CD14-positive monocyte (primary cell): ENCODE results near the gene DYNC2I2. TPM values are rescaled to one million over a fixed set of nuclear protein-coding genes. Genes with fewer than 3 reads are reported as not detected.

ENCODE experiments used
- DNase-seq, 3 donors: peaks; one replicate each; pipeline ENCODE4 v3.0.0-alpha.2; 2011 to 2022
- H2AFZ ChIP-seq: 2 replicates; pipeline ENCODE4 v1.6.0; 2012; ENCODE audit warnings: mild to moderate bottlenecking, low read depth, low read length, inconsistent platforms; ENCODE audit not compliant: insufficient read depth, poor library complexity, severe bottlenecking
- H3K27ac ChIP-seq, 2 donors: 1 replicate in 1 of 2; 2 replicates in 1 of 2; pipeline ENCODE4 v1.5.1; 2012 to 2013; ENCODE audit warnings: low read length in 2 of 2, control low read depth in 1 of 2, inconsistent platforms in 1 of 2, low read depth in 1 of 2, mild to moderate bottlenecking in 1 of 2
- H3K27me3 ChIP-seq, 2 donors: one replicate each; pipeline versions ENCODE4 v1.6.0 to v1.6.1; 2011 to 2013; ENCODE audit warnings: low read length in 2 of 2; ENCODE audit not compliant: control insufficient read depth in 2 of 2, insufficient read depth in 2 of 2
- H3K36me3 ChIP-seq, 2 donors: replicated peaks in 1 of 2; 1 replicate in 1 of 2; 2 replicates in 1 of 2; pipeline versions ENCODE4 v1.5.1 to v1.6.1; 2012 to 2013; ENCODE audit warnings: low read length in 2 of 2, control low read depth in 1 of 2, inconsistent platforms in 1 of 2, mild to moderate bottlenecking in 1 of 2; ENCODE audit not compliant: insufficient read depth in 2 of 2, control insufficient read depth in 1 of 2
- H3K4me1 ChIP-seq, 2 donors: 1 replicate in 1 of 2; 2 replicates in 1 of 2; pipeline versions ENCODE4 v1.5.1 to v1.6.1; 2012 to 2013; ENCODE audit warnings: low read length in 2 of 2, control low read depth in 1 of 2, inconsistent platforms in 1 of 2, mild to moderate bottlenecking in 1 of 2, moderate library complexity in 1 of 2; ENCODE audit not compliant: insufficient read depth in 2 of 2, control insufficient read depth in 1 of 2
- H3K4me2 ChIP-seq: replicated peaks from 2 replicates; pipeline ENCODE3; 2012; ENCODE audit warnings: low read length, moderate library complexity, mild to moderate bottlenecking; ENCODE audit not compliant: poor library complexity, severe bottlenecking; ENCODE audit errors: extremely low read depth
- H3K4me3 ChIP-seq, 3 experiments: fragments of 200-600 bp in 1 of 3; sonication (generic) in 1 of 3; replicated peaks in 1 of 3; 1 replicate in 2 of 3; 2 replicates in 1 of 3; pipeline ENCODE4 v1.5.1; 2011 to 2013; ENCODE audit warnings: low read length in 3 of 3, mild to moderate bottlenecking in 3 of 3, control low read depth in 2 of 3, low read depth in 2 of 3, inconsistent platforms in 1 of 3, moderate library complexity in 1 of 3
- H3K79me2 ChIP-seq: 2 replicates; pipeline ENCODE4 v1.6.0; 2012; ENCODE audit warnings: mild to moderate bottlenecking, control low read depth, inconsistent platforms, low read length, moderate library complexity; ENCODE audit not compliant: insufficient read depth
- H3K9ac ChIP-seq: 2 replicates; pipeline ENCODE4 v1.6.0; 2017; ENCODE audit warnings: low read length, mild to moderate bottlenecking; ENCODE audit not compliant: insufficient read depth, poor library complexity, severe bottlenecking
- H3K9me3 ChIP-seq, 2 donors: replicated peaks in 1 of 2; 1 replicate in 1 of 2; 2 replicates in 1 of 2; pipeline versions ENCODE4 v1.5.1 to v1.6.1; 2012 to 2013; ENCODE audit warnings: low read length in 2 of 2, control low read depth in 1 of 2; ENCODE audit not compliant: control insufficient read depth in 1 of 2, insufficient read depth in 1 of 2
- H4K20me1 ChIP-seq: 2 replicates; pipeline ENCODE4 v1.6.0; 2012; ENCODE audit warnings: mild to moderate bottlenecking, low read length, control low read depth, moderate library complexity; ENCODE audit not compliant: insufficient read depth
- H3K27ac Mint-ChIP-seq, 7 donors: one replicate each; pipeline ENCODE4 v1.8.0; 2020; ENCODE audit warnings: mild to moderate bottlenecking in 7 of 7, mixed read lengths in 7 of 7, moderate library complexity in 6 of 7, inconsistent platforms in 2 of 7
- H3K27me3 Mint-ChIP-seq, 3 donors: one replicate each; pipeline ENCODE4 v1.8.0; 2021 to 2022; ENCODE audit warnings: low read depth in 3 of 3, mild to moderate bottlenecking in 3 of 3, mixed read lengths in 3 of 3, moderate library complexity in 3 of 3, inconsistent platforms in 1 of 3
- H3K36me3 Mint-ChIP-seq, 2 donors: one replicate each; pipeline ENCODE4 v1.8.0; 2020; ENCODE audit warnings: mixed read lengths in 2 of 2, inconsistent platforms in 1 of 2, mild to moderate bottlenecking in 1 of 2
- H3K4me1 Mint-ChIP-seq: one replicate; pipeline ENCODE4 v1.8.0; 2020; ENCODE audit warnings: mild to moderate bottlenecking, mixed read lengths
- H3K4me3 Mint-ChIP-seq, 2 donors: one replicate each; pipeline ENCODE4 v1.8.0; 2020; ENCODE audit warnings: mild to moderate bottlenecking in 2 of 2, mixed read lengths in 2 of 2, moderate library complexity in 1 of 2
- H3K9me3 Mint-ChIP-seq, 7 donors: one replicate each; pipeline ENCODE4 v1.8.0; 2020 to 2022; ENCODE audit warnings: mixed read lengths in 7 of 7, mild to moderate bottlenecking in 6 of 7, moderate library complexity in 6 of 7, inconsistent platforms in 2 of 7
- CTCF ChIP-seq: fragments of 200-600 bp; IDR thresholded peaks from one replicate; pipeline ENCODE4 v1.8.0; 2022; ENCODE audit warnings: antibody characterized with exemption, mild to moderate bottlenecking
- WGBS: methylation state at CpG from one replicate; pipeline ENCODE4 v1.1.5; 2013; ENCODE audit warnings: missing lambda C conversion rate; ENCODE audit not compliant: insufficient coverage; 5-methylcytosine and 5-hydroxymethylcytosine counted together
- intact Hi-C, 2 donors: fragments of 100-400 bp; cut with micrococcal nuclease; formaldehyde crosslinking; loops; one replicate each; pipeline versions ENCODE4 v1.15.0 to v1.15.1; 2023
- polyA plus RNA-seq, 3 donors: library from polyadenylated mRNA; depleted of rRNA in 1 of 3; unstranded in 2 of 3; stranded (reverse) in 1 of 3; fragments of 300-500 nt in 2 of 3; fragments of >200 nt in 1 of 3; fragmentation: Illumina TruSeq in 2 of 3; gene quantifications; 1 replicate in 2 of 3; 2 replicates in 1 of 3; pipeline ENCODE4 v1.2.3, GENCODE V29; 2012 to 2021

The DYNC2I2 gene
- polyA plus RNA-seq, 3 donors: 1.5 to 2.1 (median 1.9) TPM

- Histone ChIP-seq H4K20me1 (no peaks in the 10 kb centered on the region), H3K9ac (no peak overlapping the region), H3K9me3 (no peaks in the 10 kb centered on the region), H3K4me1 (no peaks in the 10 kb centered on the region), H3K79me2 (no peaks in the 10 kb centered on the region), H3K27ac (no peak overlapping the region), H3K36me3 (peaks cover 29 to 44% of the 10 kb centered on the region in 2 donors), H3K4me2 (no peak overlapping the region), H3K27me3 (no peaks in the 10 kb centered on the region), H3K4me3 (no peak overlapping the region), H2AFZ (no peak overlapping the region)
- H3K27me3 Mint-ChIP-seq: no peaks in the 10 kb centered on the region
- H3K9me3 Mint-ChIP-seq: no peaks in the 10 kb centered on the region
- no peaks in the 10 kb centered on the region for H3K4me1 Mint-ChIP-seq
- intact Hi-C loops: no loop called here
- peak overlapping the region in 1 of 7 donors; percentile 50 for H3K27ac Mint-ChIP-seq
- TF ChIP-seq CTCF: no peak
- H3K4me3 Mint-ChIP-seq: no peak overlapping the region
- WGBS: 90% methylated on average over 24 of the region's 26 CpGs
- no peak for DNase-seq
- peaks cover 31 to 63% of the 10 kb centered on the region in 2 donors for H3K36me3 Mint-ChIP-seq
Measured at GRCh38 chr9:128634651-128635262, 21.9 kb downstream of the DYNC2I2 start.

- Mint-ChIP-seq H3K4me3 (no peak overlapping the region), H3K4me1 (no peaks in the 10 kb centered on the region), H3K9me3 (no peaks in the 10 kb centered on the region), H3K36me3 (peaks cover 38 to 58% of the 10 kb centered on the region in 2 donors), H3K27ac (peak overlapping the region in 3 of 7 donors; percentile 9 to 46 (median 30)), H3K27me3 (no peaks in the 10 kb centered on the region)
- no peak overlapping the region for H3K9ac ChIP-seq
- no peaks in the 10 kb centered on the region for H3K9me3 ChIP-seq
- intact Hi-C loops: no loop called here
- H2AFZ ChIP-seq: no peak overlapping the region
- H3K4me1 ChIP-seq: no peaks in the 10 kb centered on the region
- no peak overlapping the region for H3K27ac ChIP-seq
- H3K79me2 ChIP-seq: no peaks in the 10 kb centered on the region
- H4K20me1 ChIP-seq: no peaks in the 10 kb centered on the region
- no peak overlapping the region for H3K4me2 ChIP-seq
- H3K27me3 ChIP-seq: no peaks in the 10 kb centered on the region
- no peak overlapping the region for H3K4me3 ChIP-seq
- H3K36me3 ChIP-seq: peaks cover 29 to 50% of the 10 kb centered on the region in 2 donors
- DNase-seq: no peak
- 100% methylated on average over 5 of the region's 10 CpGs for WGBS
- TF ChIP-seq CTCF: no peak
Measured at GRCh38 chr9:128634111-128634510, 22.5 kb downstream of the DYNC2I2 start.
